NCI-H82 (cell line): ENCODE measurements around the gene KIF27.
"Not testable (repeated sequence)": the region's sequence is repeated elsewhere in the genome, so short reads cannot be mapped to it uniquely, and the experiment has no call there.

ENCODE experiments used
- DNase-seq: peaks from one replicate; lab custom pipeline; 2025; lab: John Stamatoyannopoulos, UW

Gene KIF27

GRCh38 chr9:83930881-83931280 lies 9.6 kb upstream of the KIF27 start:
- no peak for DNase-seq

GRCh38 chr9:83927591-83927990 lies 6.4 kb upstream of the KIF27 start:
- no peak for DNase-seq

- peak; percentile 84 for DNase-seq
Measured at GRCh38 chr9:83920469-83920926, 734 bp downstream of the KIF27 start.

- no peak for DNase-seq
Measured at GRCh38 chr9:83919111-83919510, 2.1 kb downstream of the KIF27 start.

- DNase-seq: peak; percentile 45
Measured at GRCh38 chr9:83912194-83912593, 9.0 kb downstream of the KIF27 start.

GRCh38 chr9:83906144-83906543 lies 15.1 kb downstream of the KIF27 start:
- no peak for DNase-seq

- DNase-seq: not testable (repeated sequence)
Measured at GRCh38 chr9:83900615-83901014, 20.6 kb downstream of the KIF27 start.

- DNase-seq: not testable (repeated sequence)
Measured at GRCh38 chr9:83894301-83894700, 26.9 kb downstream of the KIF27 start.

- DNase-seq: not testable (repeated sequence)
Measured at GRCh38 chr9:83886498-83886897, 34.7 kb downstream of the KIF27 start.

GRCh38 chr9:83885559-83886240 lies 35.5 kb downstream of the KIF27 start:
- not testable (repeated sequence) for DNase-seq

- not testable (repeated sequence) for DNase-seq
Measured at GRCh38 chr9:83881687-83882408, 39.4 kb downstream of the KIF27 start.

- DNase-seq: not testable (repeated sequence)
Measured at GRCh38 chr9:83875559-83875958, 45.7 kb downstream of the KIF27 start.

- DNase-seq: not testable (repeated sequence)
Measured at GRCh38 chr9:83849895-83850294, 71.3 kb downstream of the KIF27 start.

- not testable (repeated sequence) for DNase-seq
Measured at GRCh38 chr9:83837070-83837643, 84.1 kb downstream of the KIF27 start.

- peak; percentile 51 for DNase-seq
Measured at GRCh38 chr9:83830426-83831071, 90.7 kb downstream of the KIF27 start.

- not testable (repeated sequence) for DNase-seq
Measured at GRCh38 chr9:83824986-83825623, 96.1 kb downstream of the KIF27 start.

GRCh38 chr9:83817356-83818278 lies 103.6 kb downstream of the KIF27 start, which contains the start of gene GKAP1:
Gene GKAP1 (minus strand): TSS chr9:83817769. CDS start chr9:83806517, 11,252 bp downstream.
- peak; percentile 88 for DNase-seq

- DNase-seq: peak; percentile 51
Measured at GRCh38 chr9:83817011-83817355, 104.2 kb downstream of the KIF27 start.

GRCh38 chr9:83815120-83815519 lies 106.1 kb downstream of the KIF27 start:
- DNase-seq: not testable (repeated sequence)

- not testable (repeated sequence) for DNase-seq
Measured at GRCh38 chr9:83809213-83809612, 112.0 kb downstream of the KIF27 start.

- not testable (repeated sequence) for DNase-seq
Measured at GRCh38 chr9:83804454-83804853, 116.8 kb downstream of the KIF27 start.
